ENCODE results near the gene CDKN1B.
"Not testable (repeated sequence)": the region's sequence is repeated elsewhere in the genome, so short reads cannot be mapped to it uniquely, and the experiment has no call there.

The CDKN1B gene

DNA sequence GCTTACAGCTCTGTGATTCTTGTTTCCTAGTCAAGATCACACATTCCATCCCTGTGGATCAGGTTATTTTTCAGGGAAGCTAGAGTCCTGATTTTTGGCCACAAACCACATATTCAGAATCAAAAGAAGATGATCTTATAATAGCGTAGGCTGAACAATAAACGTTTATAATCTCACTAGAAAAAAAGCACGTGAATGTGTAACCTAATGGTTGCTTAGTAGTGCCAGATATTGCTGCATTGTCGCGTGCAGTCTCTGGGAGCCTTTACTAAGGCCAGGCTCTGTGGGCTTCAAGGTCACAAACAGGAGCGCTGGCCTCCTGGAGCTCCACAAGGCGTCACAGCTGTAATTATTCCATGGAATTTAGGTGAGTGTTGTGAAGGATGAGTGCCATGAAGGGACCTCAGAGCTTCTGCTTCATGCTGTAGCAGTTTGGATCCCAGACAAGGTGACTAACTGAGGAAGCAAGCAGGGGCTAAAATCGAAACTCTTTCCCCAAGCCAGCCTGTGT is 17.4 kb downstream of the CDKN1B start:
- no peak for DNase-seq (ENCODE audit: low read depth)
- no peak overlapping the region for H3K4me3 ChIP-seq (ENCODE audit: low read depth, low read length)
- TF ChIP-seq, protein P1, sequence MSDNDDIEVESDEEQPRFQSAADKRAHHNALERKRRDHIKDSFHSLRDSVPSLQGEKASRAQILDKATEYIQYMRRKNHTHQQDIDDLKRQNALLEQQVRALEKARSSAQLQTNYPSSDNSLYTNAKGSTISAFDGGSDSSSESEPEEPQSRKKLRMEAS (IDR thresholded peaks at IDR 0.05; ENCODE audit: low read depth, low read length): no peak
- no peak for TF ChIP-seq POLR2A (IDR thresholded peaks at IDR 0.05; ENCODE audit: extremely low read depth, insufficient read length)
- TF ChIP-seq MYC (IDR thresholded peaks at IDR 0.05; ENCODE audit: low read depth, low read length): no peak
- TF ChIP-seq, protein P2, sequence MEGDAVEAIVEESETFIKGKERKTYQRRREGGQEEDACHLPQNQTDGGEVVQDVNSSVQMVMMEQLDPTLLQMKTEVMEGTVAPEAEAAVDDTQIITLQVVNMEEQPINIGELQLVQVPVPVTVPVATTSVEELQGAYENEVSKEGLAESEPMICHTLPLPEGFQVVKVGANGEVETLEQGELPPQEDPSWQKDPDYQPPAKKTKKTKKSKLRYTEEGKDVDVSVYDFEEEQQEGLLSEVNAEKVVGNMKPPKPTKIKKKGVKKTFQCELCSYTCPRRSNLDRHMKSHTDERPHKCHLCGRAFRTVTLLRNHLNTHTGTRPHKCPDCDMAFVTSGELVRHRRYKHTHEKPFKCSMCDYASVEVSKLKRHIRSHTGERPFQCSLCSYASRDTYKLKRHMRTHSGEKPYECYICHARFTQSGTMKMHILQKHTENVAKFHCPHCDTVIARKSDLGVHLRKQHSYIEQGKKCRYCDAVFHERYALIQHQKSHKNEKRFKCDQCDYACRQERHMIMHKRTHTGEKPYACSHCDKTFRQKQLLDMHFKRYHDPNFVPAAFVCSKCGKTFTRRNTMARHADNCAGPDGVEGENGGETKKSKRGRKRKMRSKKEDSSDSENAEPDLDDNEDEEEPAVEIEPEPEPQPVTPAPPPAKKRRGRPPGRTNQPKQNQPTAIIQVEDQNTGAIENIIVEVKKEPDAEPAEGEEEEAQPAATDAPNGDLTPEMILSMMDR (IDR thresholded peaks at IDR 0.05; ENCODE audit: low read depth, low read length): no peak

DNA sequence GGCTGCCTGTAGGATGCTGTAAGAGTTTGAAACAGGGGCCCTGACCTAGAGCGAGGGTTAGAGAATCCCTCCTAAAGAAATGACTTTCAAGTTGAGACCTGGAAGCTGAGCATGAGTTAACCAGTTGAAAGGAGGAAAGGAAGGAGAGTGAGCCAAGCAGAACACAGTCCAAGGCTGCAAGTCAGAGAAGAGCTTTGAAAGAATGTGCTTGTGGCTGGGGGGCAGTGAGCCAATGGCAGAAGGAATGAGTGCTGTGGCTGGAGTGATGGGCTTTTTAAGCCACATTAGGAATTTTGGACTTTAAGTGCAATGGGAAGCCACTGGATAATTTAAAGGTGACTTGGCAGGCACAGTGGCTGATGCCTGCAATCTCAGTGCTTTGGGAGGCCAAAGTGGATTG is 18.1 kb downstream of the CDKN1B start:
- DNase-seq (ENCODE audit: low read depth): no peak
- no peak overlapping the region for H3K4me3 ChIP-seq (ENCODE audit: low read depth, low read length)
- TF ChIP-seq POLR2A (IDR thresholded peaks at IDR 0.05; ENCODE audit: extremely low read depth, insufficient read length) (no peak), MYC (IDR thresholded peaks at IDR 0.05; ENCODE audit: low read depth, low read length) (no peak)
- TF ChIP-seq, protein P2 (IDR thresholded peaks at IDR 0.05; ENCODE audit: low read depth, low read length): no peak
- TF ChIP-seq, protein P1 (IDR thresholded peaks at IDR 0.05; ENCODE audit: low read depth, low read length): no peak

DNA sequence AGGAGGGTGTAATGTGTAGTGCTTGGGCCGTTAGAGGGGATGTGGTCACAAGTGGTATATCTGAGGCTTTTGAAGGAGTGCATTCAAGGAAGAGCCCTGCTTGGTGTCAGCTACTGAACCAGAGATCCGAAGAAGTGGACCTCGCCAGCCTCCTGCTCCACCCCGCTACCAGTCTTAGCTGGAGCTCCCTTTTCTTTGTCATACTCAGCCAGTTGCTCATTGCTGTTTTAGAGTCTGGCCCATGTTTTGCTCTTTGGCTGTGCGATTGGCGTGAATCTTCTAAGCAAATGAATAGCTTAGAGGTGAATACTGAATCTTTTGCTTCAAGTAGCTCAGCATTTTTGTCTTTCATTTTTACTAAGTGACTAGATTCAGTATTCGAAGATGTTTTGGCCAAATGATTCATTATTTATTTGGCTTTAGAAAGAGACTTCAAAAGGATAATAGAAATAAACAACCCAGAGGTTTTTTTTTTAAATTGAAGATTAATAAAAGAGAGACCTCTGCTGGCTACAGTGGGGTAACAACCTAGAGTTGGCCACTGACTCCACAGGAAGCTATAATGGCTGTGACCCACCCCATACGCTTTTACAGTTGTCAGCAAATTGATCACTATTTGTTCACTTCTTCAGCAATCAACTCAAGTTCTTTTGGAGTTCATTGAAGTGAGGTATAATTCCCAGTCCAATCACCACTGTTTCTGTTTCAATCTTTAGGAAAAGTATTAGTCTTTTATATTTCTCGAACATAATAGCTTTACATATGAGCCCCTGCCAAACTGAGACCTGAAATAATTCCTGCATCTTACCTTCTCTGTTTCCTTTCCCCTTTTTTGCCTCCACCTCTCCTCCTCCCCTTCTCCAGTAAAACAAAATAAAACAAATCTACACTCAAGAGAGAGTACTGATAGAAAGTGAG is 19.9 kb downstream of the CDKN1B start:
- DNase-seq (ENCODE audit: low read depth): peak; percentile 61
- TF ChIP-seq, protein P2 (IDR thresholded peaks at IDR 0.05; ENCODE audit: low read depth, low read length): peak; percentile 44
- TF ChIP-seq, protein P1 (IDR thresholded peaks at IDR 0.05; ENCODE audit: low read depth, low read length): no peak
- H3K4me3 ChIP-seq (ENCODE audit: low read depth, low read length): no peak overlapping the region

DNA sequence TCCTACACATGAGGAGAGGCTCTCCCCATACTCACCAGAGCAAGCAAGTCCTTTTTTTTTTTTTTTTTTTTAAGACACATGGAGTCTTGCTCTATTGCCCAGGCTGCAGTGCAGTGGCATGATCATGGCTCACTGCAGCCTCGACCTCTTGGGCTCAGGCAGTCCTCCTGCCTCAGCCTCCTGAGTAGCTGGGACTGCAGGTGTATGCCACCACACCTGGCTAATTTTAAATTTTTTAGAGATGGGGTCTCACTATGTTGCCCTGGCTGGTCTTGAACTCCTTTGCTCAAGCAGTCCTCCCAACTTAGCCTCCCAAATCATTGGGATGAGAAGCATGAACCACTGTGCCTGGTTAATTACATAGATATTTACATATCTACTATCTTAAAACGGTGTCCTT is 21.0 kb downstream of the CDKN1B start:
- not testable (repeated sequence) for DNase-seq (ENCODE audit: low read depth); H3K4me3 ChIP-seq (ENCODE audit: low read depth, low read length)

DNA sequence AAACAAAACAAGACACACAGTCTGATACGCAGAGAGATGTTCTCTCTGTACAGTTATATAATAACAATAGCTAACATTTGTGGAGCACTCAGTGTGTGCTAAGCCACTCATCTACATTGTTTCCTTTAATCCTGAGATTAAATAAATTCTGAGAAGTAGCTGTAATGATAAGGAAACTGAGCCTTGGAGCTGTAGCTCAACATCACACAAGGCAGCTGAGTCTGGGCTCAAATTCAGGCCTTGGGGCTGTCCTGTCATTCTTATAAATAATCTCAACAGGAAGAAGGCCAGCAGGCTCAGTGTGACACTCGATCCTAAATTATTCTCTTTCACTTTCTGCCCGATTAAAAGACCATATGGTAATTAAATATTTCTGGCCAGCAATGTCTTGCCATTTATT is 24.5 kb downstream of the CDKN1B start:
- H3K4me3 ChIP-seq (ENCODE audit: low read depth, low read length): no peak overlapping the region
- no peak for DNase-seq (ENCODE audit: low read depth)
- TF ChIP-seq POLR2A (IDR thresholded peaks at IDR 0.05; ENCODE audit: extremely low read depth, insufficient read length) (no peak), MYC (IDR thresholded peaks at IDR 0.05; ENCODE audit: low read depth, low read length) (no peak)
- TF ChIP-seq, protein P2 (IDR thresholded peaks at IDR 0.05; ENCODE audit: low read depth, low read length): no peak
- TF ChIP-seq, protein P1 (IDR thresholded peaks at IDR 0.05; ENCODE audit: low read depth, low read length): no peak

DNA sequence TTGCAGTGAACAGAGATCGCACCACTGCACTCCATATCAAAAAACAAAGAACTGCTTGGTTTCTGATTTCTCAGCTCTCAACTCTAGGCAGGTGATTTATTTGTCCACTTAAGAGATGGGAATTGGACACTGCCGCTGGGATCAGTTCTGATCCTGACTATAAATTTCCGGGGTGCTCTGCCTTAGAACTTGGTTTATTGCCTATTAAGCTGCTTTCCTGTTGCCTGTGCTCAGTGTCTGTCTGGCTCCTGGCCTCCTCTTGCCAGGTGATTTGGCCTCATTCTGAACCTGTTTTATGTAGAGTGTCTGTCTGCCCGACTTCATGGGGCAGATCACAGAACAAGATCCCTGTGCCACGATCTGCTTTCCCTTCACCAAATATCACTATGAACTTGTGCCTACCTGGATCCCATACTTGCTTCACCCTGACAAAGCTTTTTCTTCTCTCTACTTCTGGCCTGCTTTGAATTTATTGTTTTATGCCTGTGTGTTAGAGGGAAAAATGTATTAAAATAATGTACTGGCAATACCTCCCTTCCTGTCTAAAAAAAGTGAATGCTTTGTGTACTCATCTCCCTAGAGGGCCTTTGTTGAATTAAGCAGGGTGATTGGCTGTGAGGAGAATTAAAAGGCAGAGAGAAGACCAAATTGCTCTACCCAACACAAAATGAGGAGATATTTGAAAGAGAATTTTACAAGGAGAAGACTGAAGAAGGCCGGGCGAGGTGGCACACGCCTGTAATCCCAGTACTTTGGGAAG is 27.6 kb downstream of the CDKN1B start:
- DNase-seq (ENCODE audit: low read depth): no peak
- H3K4me3 ChIP-seq (ENCODE audit: low read depth, low read length): no peak overlapping the region
- TF ChIP-seq POLR2A (IDR thresholded peaks at IDR 0.05; ENCODE audit: extremely low read depth, insufficient read length): no peak
- TF ChIP-seq, protein P1 (IDR thresholded peaks at IDR 0.05; ENCODE audit: low read depth, low read length): no peak
- TF ChIP-seq MYC (IDR thresholded peaks at IDR 0.05; ENCODE audit: low read depth, low read length): no peak
- TF ChIP-seq, protein P2 (IDR thresholded peaks at IDR 0.05; ENCODE audit: low read depth, low read length): no peak
